SK-N-SH treated with all-trans-retinoic acid at 6 μM for 48 hours (cell line): ENCODE data around the gene CNEP1R1.

Source experiments
- ATAC-seq: fragments of 200-7000 bp; cut with Tn5 transposase; 3 replicates; pipeline ENCODE4 v1.9.1; 2020; ENCODE audit warnings: mild to moderate bottlenecking, moderate library complexity
- ARNTL ChIP-seq: fragments of 450-650 bp; formaldehyde crosslinking; IDR thresholded peaks from 2 replicates; pipeline ENCODE4 v1.5.0; 2020; ENCODE audit warnings: low read depth, mild to moderate bottlenecking, moderate library complexity, borderline replicate concordance
- BACH2 ChIP-seq: fragments of 250-450 bp; sonication (Bioruptor Pico); IDR thresholded peaks from 2 replicates; pipeline ENCODE4 v1.9.0; 2021; ENCODE audit warnings: mild to moderate bottlenecking, borderline replicate concordance
- CREB5 ChIP-seq: fragments of 250-450 bp; sonication (Bioruptor Pico); IDR thresholded peaks from 2 replicates; pipeline ENCODE4 v1.5.1; 2020; ENCODE audit warnings: low read depth, mild to moderate bottlenecking, moderate library complexity
- CSDC2 ChIP-seq: fragments of 250-450 bp; sonication (Bioruptor Pico); IDR thresholded peaks from 2 replicates; pipeline ENCODE4 v1.5.0; 2020; ENCODE audit warnings: mild to moderate bottlenecking, moderate library complexity
- CSRNP3 ChIP-seq: fragments of 250-450 bp; sonication (Bioruptor Pico); IDR thresholded peaks from 2 replicates; pipeline ENCODE4 v1.5.1; 2021; ENCODE audit warnings: mild to moderate bottlenecking, moderate library complexity
- ESRRG ChIP-seq: fragments of 250-450 bp; sonication (Bioruptor Pico); IDR thresholded peaks from 2 replicates; pipeline ENCODE4 v1.6.1; 2021; ENCODE audit warnings: mild to moderate bottlenecking
- ISL1 ChIP-seq: fragments of 250-450 bp; sonication (Bioruptor Pico); IDR thresholded peaks from 2 replicates; pipeline ENCODE4 v2.1.2; 2022; ENCODE audit warnings: mild to moderate bottlenecking, moderate library complexity
- OSR1 ChIP-seq: fragments of 250-450 bp; sonication (Bioruptor Pico); IDR thresholded peaks from 2 replicates; pipeline ENCODE4 v1.8.0; 2022; ENCODE audit warnings: moderate library complexity, mild to moderate bottlenecking, inconsistent platforms
- PATZ1 ChIP-seq: fragments of 250-450 bp; sonication (Bioruptor Pico); IDR thresholded peaks from 2 replicates; pipeline ENCODE4 v1.8.0; 2020; ENCODE audit warnings: mild to moderate bottlenecking, moderate library complexity, borderline replicate concordance
- PPARA ChIP-seq: fragments of 250-450 bp; sonication (Bioruptor Pico); IDR thresholded peaks from 2 replicates; pipeline ENCODE4 v1.5.0; 2020; ENCODE audit warnings: mild to moderate bottlenecking, borderline replicate concordance
- SNAI2 ChIP-seq: fragments of 250-450 bp; sonication (Bioruptor Pico); IDR thresholded peaks from 2 replicates; pipeline ENCODE4 v1.5.0; 2020; ENCODE audit warnings: mild to moderate bottlenecking, moderate library complexity
- TCF4 ChIP-seq: fragments of 250-450 bp; sonication (Bioruptor Pico); IDR thresholded peaks from 2 replicates; pipeline ENCODE4 v1.8.0; 2021; ENCODE audit warnings: mild to moderate bottlenecking, moderate library complexity, borderline replicate concordance
- TOX ChIP-seq: fragments of 250-450 bp; sonication (Bioruptor Pico); IDR thresholded peaks from 2 replicates; pipeline ENCODE4 v1.8.0; 2021; ENCODE audit warnings: mild to moderate bottlenecking, moderate library complexity, borderline replicate concordance
- TSHZ2 ChIP-seq: fragments of 250-450 bp; sonication (Bioruptor Pico); IDR thresholded peaks from 2 replicates; pipeline ENCODE4 v1.5.0; 2020; ENCODE audit warnings: mild to moderate bottlenecking, moderate library complexity
- ZC3H10 ChIP-seq: fragments of 250-450 bp; sonication (Bioruptor Pico); IDR thresholded peaks from 2 replicates; pipeline ENCODE4 v1.5.1; 2021; ENCODE audit warnings: mild to moderate bottlenecking, moderate library complexity
- ZFP3 ChIP-seq: fragments of 250-450 bp; sonication (Bioruptor Pico); IDR thresholded peaks from 2 replicates; pipeline ENCODE4 v1.5.0; 2020; ENCODE audit warnings: mild to moderate bottlenecking, moderate library complexity
- ZNF565 ChIP-seq: fragments of 450-650 bp; formaldehyde crosslinking; conservative IDR thresholded peaks from 2 replicates; pipeline ENCODE4 v1.5.0; 2020; ENCODE audit warnings: low read depth, mild to moderate bottlenecking, moderate library complexity
- ZNF70 ChIP-seq: fragments of 450-650 bp; formaldehyde crosslinking; IDR thresholded peaks from 2 replicates; pipeline ENCODE4 v1.5.0; 2020; ENCODE audit warnings: mild to moderate bottlenecking, moderate library complexity

CNEP1R1 gene

GRCh38 chr16:50038286-50038685, 13.3 kb downstream of the CNEP1R1 start:
- ATAC-seq: no peak
- TF ChIP-seq TSHZ2 (CRISPR knock-in tag): no peak
- no peak for TF ChIP-seq CREB5
- no peak for TF ChIP-seq TCF4
- TF ChIP-seq ARNTL: no peak
- no peak for TF ChIP-seq ESRRG (CRISPR knock-in tag)
- no peak for TF ChIP-seq CSDC2
- no peak for TF ChIP-seq BACH2

GRCh38 chr16:50038756-50039529, 13.9 kb downstream of the CNEP1R1 start:
- TF ChIP-seq ZFP3: no peak
- no peak for TF ChIP-seq CREB5
- no peak for TF ChIP-seq ZNF70 (CRISPR knock-in tag)
- no peak for TF ChIP-seq BACH2
- no peak for TF ChIP-seq ESRRG (CRISPR knock-in tag)
- no peak for TF ChIP-seq OSR1 (CRISPR knock-in tag)
- no peak for ATAC-seq

- ATAC-seq: no peak
- no peak for TF ChIP-seq ZFP3
- no peak for TF ChIP-seq ZC3H10 (CRISPR knock-in tag)
- no peak for TF ChIP-seq PATZ1 (CRISPR knock-in tag)
- no peak for TF ChIP-seq PPARA
- TF ChIP-seq ISL1 (CRISPR knock-in tag): no peak
- no peak for TF ChIP-seq ARNTL
- no peak for TF ChIP-seq ZNF565 (CRISPR knock-in tag)
- no peak for TF ChIP-seq TSHZ2 (CRISPR knock-in tag)
- TF ChIP-seq, all 23 proteins: peak for 0
Measured at GRCh38 chr16:50040018-50040417, 15.0 kb downstream of the CNEP1R1 start.

- ATAC-seq: no peak
- no peak for TF ChIP-seq ZC3H10 (CRISPR knock-in tag)
- TF ChIP-seq ZFP3: no peak
- TF ChIP-seq TSHZ2 (CRISPR knock-in tag): no peak
- no peak for TF ChIP-seq TOX (CRISPR knock-in tag)
- TF ChIP-seq PPARA: no peak
- no peak for TF ChIP-seq CSRNP3 (CRISPR knock-in tag)
- TF ChIP-seq SNAI2: no peak
- no peak for TF ChIP-seq OSR1 (CRISPR knock-in tag)
- no peak for TF ChIP-seq TCF4
- no peak for TF ChIP-seq PATZ1 (CRISPR knock-in tag)
Measured at GRCh38 chr16:50040710-50041109, 15.7 kb downstream of the CNEP1R1 start.
